ENCODE measurements around the gene RAP1B.

GRCh38 chr12:68609998-68610369 lies 715 bp upstream of the RAP1B start:
- TF ChIP-seq SUZ12 (IDR thresholded peaks at IDR 0.05) (no peak), FOXM1 (IDR thresholded peaks at IDR 0.05; ENCODE audit: borderline replicate concordance) (no peak)

Data from HEK293T (cell line).